GM20000 (cell line): Measurements from ENCODE around the gene LRCH1.

ENCODE experiments used
- DNase-seq: peaks from one replicate; pipeline ENCODE4 v3.0.0; 2012; ENCODE audit warnings: low spot score
- TF ChIP-seq, protein P1 (sequence below): IDR thresholded peaks from 2 replicates; pipeline ENCODE4 v1.5.1; 2012; ENCODE audit warnings: mild to moderate bottlenecking, control low read depth; ENCODE audit errors: extremely low read depth, missing control alignments

Gene LRCH1

GRCh38 chr13:46600943-46601311 lies 48.0 kb downstream of the LRCH1 start:
- TF ChIP-seq, protein P1, sequence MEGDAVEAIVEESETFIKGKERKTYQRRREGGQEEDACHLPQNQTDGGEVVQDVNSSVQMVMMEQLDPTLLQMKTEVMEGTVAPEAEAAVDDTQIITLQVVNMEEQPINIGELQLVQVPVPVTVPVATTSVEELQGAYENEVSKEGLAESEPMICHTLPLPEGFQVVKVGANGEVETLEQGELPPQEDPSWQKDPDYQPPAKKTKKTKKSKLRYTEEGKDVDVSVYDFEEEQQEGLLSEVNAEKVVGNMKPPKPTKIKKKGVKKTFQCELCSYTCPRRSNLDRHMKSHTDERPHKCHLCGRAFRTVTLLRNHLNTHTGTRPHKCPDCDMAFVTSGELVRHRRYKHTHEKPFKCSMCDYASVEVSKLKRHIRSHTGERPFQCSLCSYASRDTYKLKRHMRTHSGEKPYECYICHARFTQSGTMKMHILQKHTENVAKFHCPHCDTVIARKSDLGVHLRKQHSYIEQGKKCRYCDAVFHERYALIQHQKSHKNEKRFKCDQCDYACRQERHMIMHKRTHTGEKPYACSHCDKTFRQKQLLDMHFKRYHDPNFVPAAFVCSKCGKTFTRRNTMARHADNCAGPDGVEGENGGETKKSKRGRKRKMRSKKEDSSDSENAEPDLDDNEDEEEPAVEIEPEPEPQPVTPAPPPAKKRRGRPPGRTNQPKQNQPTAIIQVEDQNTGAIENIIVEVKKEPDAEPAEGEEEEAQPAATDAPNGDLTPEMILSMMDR, result no peak
- no peak for DNase-seq

GRCh38 chr13:46602531-46602930 lies 49.6 kb downstream of the LRCH1 start:
- TF ChIP-seq, protein P1, result no peak
- no peak for DNase-seq

- TF ChIP-seq, protein P1, result peak; percentile 10
- DNase-seq, result no peak
Observed at GRCh38 chr13:46603165-46603603, 50.2 kb downstream of the LRCH1 start.

GRCh38 chr13:46604226-46604990 lies 51.4 kb downstream of the LRCH1 start:
- TF ChIP-seq, protein P1, result no peak
- DNase-seq, result no peak

DNA sequence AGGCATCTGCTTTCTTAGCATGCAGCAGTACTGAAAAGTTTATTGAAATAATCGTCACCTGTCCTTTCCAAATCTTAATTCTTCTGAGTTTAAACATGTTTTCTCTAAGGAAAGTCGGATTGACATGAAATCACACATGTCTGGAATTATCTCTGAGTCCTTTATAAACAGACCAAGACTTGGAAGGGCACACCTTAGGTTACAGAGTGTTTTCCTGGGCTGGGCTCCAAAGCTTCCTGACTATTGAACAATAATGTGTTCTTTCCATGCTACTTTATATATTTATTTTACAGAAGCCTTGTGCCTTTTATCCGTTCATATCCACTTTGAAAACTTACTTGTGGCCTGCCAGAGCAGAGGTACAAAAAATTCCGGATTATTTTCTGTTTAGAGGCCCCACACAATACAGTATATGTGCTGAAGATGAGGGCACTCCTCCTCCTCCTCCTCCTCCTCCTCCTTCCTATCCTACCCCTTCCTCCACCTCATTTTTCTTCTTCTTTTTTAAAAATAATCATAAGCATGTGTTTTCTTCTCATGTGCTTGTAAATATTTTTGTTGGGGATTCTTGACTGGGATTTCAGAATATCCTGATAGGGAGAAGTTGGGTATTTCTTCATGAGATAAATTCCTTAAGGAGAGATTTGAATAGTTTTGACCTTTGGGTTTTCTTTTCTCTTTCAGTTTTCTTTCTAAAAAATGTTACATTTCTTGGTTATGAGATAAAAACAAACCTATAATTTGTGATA lies 52.3 kb downstream of the LRCH1 start:
- no peak for DNase-seq
- TF ChIP-seq, protein P1, result no peak

- peak; percentile 37 for DNase-seq
- TF ChIP-seq, protein P1, result no peak
Observed at GRCh38 chr13:46605825-46606554, 53.0 kb downstream of the LRCH1 start.

GRCh38 chr13:46606970-46607369 lies 54.0 kb downstream of the LRCH1 start:
- TF ChIP-seq, protein P1, result no peak
- no peak for DNase-seq
